Mesothelial cell of epicardium (in vitro differentiated cells): ENCODE measurements around the gene EPS15. TPM values are rescaled to one million over a fixed set of nuclear protein-coding genes. Genes with fewer than 3 reads are reported as not detected.

Source experiments
- DNase-seq, 2 experiments: peaks; one replicate each; pipeline ENCODE4 v3.0.0; 2021; ENCODE audit warnings: low spot score in 2 of 2; ENCODE audit not compliant: unreplicated experiment in 2 of 2
- H3K27ac Mint-ChIP-seq: 2 replicates; pipeline ENCODE4 v1.8.0; 2021; ENCODE audit warnings: mixed read lengths
- H3K27me3 Mint-ChIP-seq: 2 replicates; pipeline ENCODE4 v1.8.0; 2021; ENCODE audit warnings: low read depth, mixed read lengths
- H3K36me3 Mint-ChIP-seq: 2 replicates; pipeline ENCODE4 v1.8.0; 2021; ENCODE audit warnings: mixed read lengths
- H3K4me1 Mint-ChIP-seq: 2 replicates; pipeline ENCODE4 v1.8.0; 2021; ENCODE audit warnings: mixed read lengths
- H3K4me3 Mint-ChIP-seq: 2 replicates; pipeline ENCODE4 v1.8.0; 2021; ENCODE audit warnings: mild to moderate bottlenecking, moderate library complexity, mixed read lengths
- H3K9me3 Mint-ChIP-seq: 2 replicates; pipeline ENCODE4 v1.8.0; 2021; ENCODE audit warnings: mixed read lengths
- total RNA-seq: library from RNA; stranded (reverse); gene quantifications from 3 replicates; pipeline ENCODE4 v1.2.1, GENCODE V29; 2021
- TF ChIP-seq, protein P1 (sequence below): fragments of 200-600 bp; sonication (generic); IDR thresholded peaks from one replicate; pipeline ENCODE4 v1.5.0; 2021; ENCODE audit warnings: antibody characterized with exemption; ENCODE audit not compliant: unreplicated experiment

The EPS15 gene
- total RNA-seq, 1 donor from 2014 or later = 52.5 TPM

DNA sequence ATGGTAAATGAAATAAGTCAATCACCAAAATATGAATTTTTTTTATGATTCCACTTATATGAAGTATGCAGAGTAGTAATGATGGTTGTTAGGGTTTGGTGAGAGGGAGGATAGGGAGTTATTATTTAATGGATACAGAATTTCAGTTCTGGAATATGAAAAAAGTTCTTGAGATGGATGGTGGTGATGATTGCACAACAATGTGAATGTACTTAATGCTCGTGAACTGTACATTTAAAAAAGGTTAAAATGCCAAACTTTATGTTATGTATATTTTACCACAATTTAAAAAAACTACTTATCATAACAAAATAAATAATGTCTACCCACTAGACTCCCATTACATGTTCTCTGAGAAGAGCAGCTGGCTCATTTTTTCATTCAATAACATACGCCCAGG is 133.3 kb downstream of the EPS15 start:
- H3K36me3 Mint-ChIP-seq = peaks cover 67% of the 10 kb centered on the region
- TF ChIP-seq, protein P1, sequence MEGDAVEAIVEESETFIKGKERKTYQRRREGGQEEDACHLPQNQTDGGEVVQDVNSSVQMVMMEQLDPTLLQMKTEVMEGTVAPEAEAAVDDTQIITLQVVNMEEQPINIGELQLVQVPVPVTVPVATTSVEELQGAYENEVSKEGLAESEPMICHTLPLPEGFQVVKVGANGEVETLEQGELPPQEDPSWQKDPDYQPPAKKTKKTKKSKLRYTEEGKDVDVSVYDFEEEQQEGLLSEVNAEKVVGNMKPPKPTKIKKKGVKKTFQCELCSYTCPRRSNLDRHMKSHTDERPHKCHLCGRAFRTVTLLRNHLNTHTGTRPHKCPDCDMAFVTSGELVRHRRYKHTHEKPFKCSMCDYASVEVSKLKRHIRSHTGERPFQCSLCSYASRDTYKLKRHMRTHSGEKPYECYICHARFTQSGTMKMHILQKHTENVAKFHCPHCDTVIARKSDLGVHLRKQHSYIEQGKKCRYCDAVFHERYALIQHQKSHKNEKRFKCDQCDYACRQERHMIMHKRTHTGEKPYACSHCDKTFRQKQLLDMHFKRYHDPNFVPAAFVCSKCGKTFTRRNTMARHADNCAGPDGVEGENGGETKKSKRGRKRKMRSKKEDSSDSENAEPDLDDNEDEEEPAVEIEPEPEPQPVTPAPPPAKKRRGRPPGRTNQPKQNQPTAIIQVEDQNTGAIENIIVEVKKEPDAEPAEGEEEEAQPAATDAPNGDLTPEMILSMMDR = no peak
- peaks cover 48% of the 10 kb centered on the region for H3K9me3 Mint-ChIP-seq
- no peaks in the 10 kb centered on the region for H3K27me3 Mint-ChIP-seq
- no peak for DNase-seq
- H3K4me1 Mint-ChIP-seq = no peaks in the 10 kb centered on the region
- no peak overlapping the region for H3K27ac Mint-ChIP-seq
- H3K4me3 Mint-ChIP-seq = no peak overlapping the region

DNA sequence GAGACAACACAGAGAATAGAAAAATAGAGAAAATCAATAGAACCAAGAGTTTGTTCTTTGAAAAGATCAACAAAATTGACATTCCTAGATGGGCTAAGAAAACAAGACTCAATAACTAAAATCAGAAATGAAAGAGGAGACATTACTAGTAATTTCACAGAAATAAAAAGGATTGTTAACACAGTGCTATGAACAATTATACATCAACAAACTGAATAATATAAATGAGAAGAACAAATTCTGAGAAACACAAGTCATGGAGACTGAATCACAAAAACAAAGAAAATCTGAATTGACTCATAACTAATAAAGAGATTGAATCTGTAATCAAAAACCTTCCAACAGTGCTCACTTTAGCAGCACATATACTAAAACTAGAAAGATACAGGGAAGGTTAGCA is 137.1 kb downstream of the EPS15 start:
- Mint-ChIP-seq H3K36me3 (peaks cover 78% of the 10 kb centered on the region), H3K4me3 (no peak overlapping the region), H3K27ac (no peak overlapping the region), H3K27me3 (no peaks in the 10 kb centered on the region), H3K4me1 (no peaks in the 10 kb centered on the region), H3K9me3 (peaks cover 59% of the 10 kb centered on the region)
- no peak for DNase-seq
- TF ChIP-seq, protein P1 = no peak

DNA sequence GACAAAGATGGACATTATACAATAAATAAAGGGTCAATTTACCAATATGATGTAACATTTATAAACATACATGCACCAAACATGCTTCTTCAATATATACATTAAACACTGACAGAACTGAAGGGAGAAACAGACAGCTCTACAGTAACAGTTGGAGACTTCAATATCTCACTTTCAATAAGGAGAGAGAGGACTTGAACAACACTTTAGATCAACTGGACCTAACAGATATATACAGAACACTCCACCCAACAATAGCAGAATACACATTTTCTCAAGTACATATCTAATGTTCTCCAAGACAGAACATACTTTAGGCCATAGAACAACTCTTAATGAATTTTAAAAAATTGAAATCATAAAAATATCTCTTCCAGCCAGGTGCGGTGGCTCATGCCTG is 138.1 kb downstream of the EPS15 start:
- Mint-ChIP-seq H3K36me3 (peaks cover 79% of the 10 kb centered on the region), H3K27ac (no peak overlapping the region), H3K4me1 (no peaks in the 10 kb centered on the region), H3K27me3 (no peaks in the 10 kb centered on the region), H3K9me3 (peaks cover 53% of the 10 kb centered on the region), H3K4me3 (no peak overlapping the region)
- TF ChIP-seq, protein P1 = no peak
- DNase-seq = no peak

DNA sequence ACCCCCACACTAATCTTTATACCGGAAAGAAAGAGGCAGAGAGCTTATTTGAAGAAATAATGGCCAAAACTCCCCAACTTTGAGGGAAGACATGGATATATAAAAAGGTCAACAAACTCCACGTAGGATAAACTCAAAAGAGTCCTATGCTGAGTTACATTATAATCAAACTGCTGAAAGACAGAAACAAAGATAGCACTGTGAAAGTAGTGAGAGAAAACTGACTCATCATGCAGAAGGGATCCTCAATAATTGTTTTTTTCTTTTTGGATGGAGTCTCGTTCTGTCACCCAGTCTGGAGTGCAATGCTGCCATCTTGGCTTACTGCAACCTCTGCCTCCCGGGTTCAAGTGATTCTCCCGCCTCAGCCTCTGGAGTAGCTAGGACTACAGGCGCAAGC is 140.2 kb downstream of the EPS15 start:
- DNase-seq = no peak
- Mint-ChIP-seq H3K36me3 (peaks cover 68% of the 10 kb centered on the region), H3K27me3 (no peaks in the 10 kb centered on the region), H3K4me3 (no peak overlapping the region), H3K27ac (no peak overlapping the region), H3K4me1 (no peaks in the 10 kb centered on the region), H3K9me3 (peaks cover 44% of the 10 kb centered on the region)
- TF ChIP-seq, protein P1 = no peak

DNA sequence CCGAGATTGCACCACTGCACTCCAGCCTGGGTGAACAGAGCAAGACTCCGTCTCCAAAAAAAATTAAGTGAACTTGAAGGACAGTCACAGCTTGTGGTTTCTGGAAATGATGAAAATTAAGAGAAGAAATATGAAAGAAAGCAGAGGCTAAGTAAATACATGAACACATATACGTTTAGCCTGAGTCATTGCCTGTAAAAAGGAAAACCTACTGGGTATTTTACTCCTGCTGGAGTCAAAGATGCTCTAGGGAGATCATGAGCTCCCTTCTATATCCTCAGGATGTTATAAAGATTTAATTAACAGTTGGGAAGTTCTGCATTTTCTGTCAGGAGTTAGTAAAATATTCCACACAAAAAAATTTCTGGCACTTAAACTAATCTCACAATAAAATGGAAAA is 145.2 kb downstream of the EPS15 start:
- peaks cover 21% of the 10 kb centered on the region for H3K9me3 Mint-ChIP-seq
- no peak overlapping the region for H3K27ac Mint-ChIP-seq
- TF ChIP-seq, protein P1 = no peak
- no peaks in the 10 kb centered on the region for H3K27me3 Mint-ChIP-seq
- H3K36me3 Mint-ChIP-seq = peaks cover 43% of the 10 kb centered on the region
- no peak for DNase-seq
- H3K4me3 Mint-ChIP-seq = no peak overlapping the region
- no peaks in the 10 kb centered on the region for H3K4me1 Mint-ChIP-seq

DNA sequence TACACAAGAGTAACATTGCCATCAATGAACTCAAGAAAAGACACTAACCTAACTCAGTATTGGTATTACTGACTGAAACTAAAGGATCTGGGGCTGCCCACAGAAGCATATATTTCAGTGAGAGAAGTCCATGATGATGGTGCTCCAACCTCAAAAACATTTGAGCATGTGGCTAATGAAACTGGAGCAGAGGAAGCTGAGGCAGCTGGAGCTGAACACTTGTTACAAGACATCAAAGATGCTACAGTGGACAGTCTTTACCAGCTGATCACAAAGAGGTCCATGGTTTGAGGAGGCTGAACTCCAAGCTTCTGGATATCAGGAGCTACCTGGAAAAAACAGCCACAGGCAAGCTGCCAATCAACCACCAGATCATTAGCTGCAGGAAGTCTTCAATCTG is 146.5 kb downstream of the EPS15 start:
- H3K27ac Mint-ChIP-seq = no peak overlapping the region
- H3K4me1 Mint-ChIP-seq = no peaks in the 10 kb centered on the region
- H3K9me3 Mint-ChIP-seq = peaks cover 16% of the 10 kb centered on the region
- peaks cover 35% of the 10 kb centered on the region for H3K36me3 Mint-ChIP-seq
- H3K4me3 Mint-ChIP-seq = no peak overlapping the region
- DNase-seq = no peak
- TF ChIP-seq, protein P1 = no peak
- no peaks in the 10 kb centered on the region for H3K27me3 Mint-ChIP-seq
